Erythroblast (primary cell): ENCODE results near the gene ZNF396.

Experiments
- DNase-seq, 2 experiments: peaks; one replicate each; lab custom pipeline; 2025; lab: John Stamatoyannopoulos, UW
- GATA1 ChIP-seq: IDR thresholded peaks from 2 replicates; pipeline ENCODE4 v1.6.1; 2011; ENCODE audit warnings: low read depth, mild to moderate bottlenecking, control low read depth, low read length, moderate library complexity
- POLR2A ChIP-seq: IDR thresholded peaks from 2 replicates; pipeline ENCODE4 v1.6.1; 2011; ENCODE audit warnings: mild to moderate bottlenecking, low read length

ZNF396 gene

GRCh38 chr18:35397976-35398375 is 20.8 kb upstream of the ZNF396 start:
- TF ChIP-seq POLR2A (no peak), GATA1 (no peak)
- DNase-seq = no peak

GRCh38 chr18:35393716-35394115 is 16.6 kb upstream of the ZNF396 start:
- TF ChIP-seq POLR2A = no peak
- TF ChIP-seq GATA1 = no peak
- no peak for DNase-seq

- no peak for DNase-seq
- TF ChIP-seq POLR2A (no peak), GATA1 (no peak)
Measured at GRCh38 chr18:35392375-35392774, 15.2 kb upstream of the ZNF396 start.

- TF ChIP-seq GATA1 (no peak), POLR2A (no peak)
- DNase-seq = no peak
Measured at GRCh38 chr18:35390951-35391700, 14.0 kb upstream of the ZNF396 start.

- TF ChIP-seq GATA1 = no peak
- TF ChIP-seq POLR2A = no peak
- no peak for DNase-seq
Measured at GRCh38 chr18:35389095-35389618, 12.0 kb upstream of the ZNF396 start.

- DNase-seq = peak; percentile 32 to 37
- no peak for TF ChIP-seq POLR2A
Measured at GRCh38 chr18:35387152-35387571, 10.0 kb upstream of the ZNF396 start.

GRCh38 chr18:35386600-35387100 is 9.5 kb upstream of the ZNF396 start:
- DNase-seq = peak; percentile 86 to 93
- TF ChIP-seq POLR2A = no peak
- no peak for TF ChIP-seq GATA1

- DNase-seq = no peak
- TF ChIP-seq GATA1 (no peak), POLR2A (no peak)
Measured at GRCh38 chr18:35383136-35383535, 6.0 kb upstream of the ZNF396 start.

GRCh38 chr18:35379421-35379820 is 2.3 kb upstream of the ZNF396 start:
- DNase-seq = no peak
- TF ChIP-seq POLR2A (no peak), GATA1 (no peak)

GRCh38 chr18:35378574-35378896 is 1.4 kb upstream of the ZNF396 start:
- no peak for DNase-seq
- TF ChIP-seq GATA1 (no peak), POLR2A (no peak)

GRCh38 chr18:35377875-35378573 is 887 bp upstream of the ZNF396 start:
- DNase-seq = no peak

GRCh38 chr18:35376393-35376741 is 770 bp downstream of the ZNF396 start:
- peak; percentile 44 to 45 for DNase-seq
- TF ChIP-seq POLR2A (no peak), GATA1 (no peak)

More at GRCh38 chr18:35377875-35378573, 887 bp upstream of the ZNF396 start:
- TF ChIP-seq POLR2A = no peak

- TF ChIP-seq POLR2A = no peak
- TF ChIP-seq GATA1 = no peak
- DNase-seq = no peak
Measured at GRCh38 chr18:35374708-35375107, 2.4 kb downstream of the ZNF396 start.

- no peak for DNase-seq
- TF ChIP-seq GATA1 = no peak
Measured at GRCh38 chr18:35371412-35372195, 5.5 kb downstream of the ZNF396 start.

GRCh38 chr18:35369126-35369525 is 8.0 kb downstream of the ZNF396 start:
- TF ChIP-seq GATA1 = no peak
- no peak for DNase-seq
